Panc1 (cell line): ENCODE measurements around the gene ASB6.

Experiments used
- CTCF ChIP-seq: fragments of 450-650 bp; IDR thresholded peaks from 2 replicates; pipeline ENCODE4 v1.5.1; 2017; ENCODE audit warnings: mild to moderate bottlenecking
- POLR2AphosphoS5 ChIP-seq: IDR thresholded peaks from 2 replicates; pipeline ENCODE4 v1.6.1; 2012; ENCODE audit warnings: mild to moderate bottlenecking, low read depth, low read length, moderate library complexity
- REST ChIP-seq, 2 experiments: IDR thresholded peaks; 2 replicates each; pipeline ENCODE4 v1.6.1; 2011 to 2012; ENCODE audit warnings: low read depth in 2 of 2, control low read depth in 1 of 2, low read length in 1 of 2, mild to moderate bottlenecking in 1 of 2, moderate library complexity in 1 of 2; ENCODE audit not compliant: insufficient read depth in 1 of 2
- SIN3A ChIP-seq: IDR thresholded peaks from 2 replicates; pipeline ENCODE4 v1.6.1; 2012; ENCODE audit warnings: low read depth, mild to moderate bottlenecking, low read length, moderate library complexity, borderline replicate concordance; ENCODE audit not compliant: insufficient read depth

- no peak for TF ChIP-seq CTCF
- TF ChIP-seq POLR2AphosphoS5: no peak
- no peak for TF ChIP-seq REST (IDR thresholded peaks at IDR 0.05; ENCODE audit: insufficient read depth in 1 of 2, low read depth in 2 of 2, low read length in 1 of 2)
- no peak for TF ChIP-seq SIN3A
These were observed 47.3 kb downstream of the ASB6 start for GRCh38 chr9:129594632-129595031.
